SJCRH30 (cell line): Measurements from ENCODE around the gene MUC3A. TPM values are rescaled to one million over a fixed set of nuclear protein-coding genes. Genes with fewer than 3 reads are reported as not detected.

Experiments used
- DNase-seq, 2 experiments: peaks; one replicate each; pipeline ENCODE4 v3.0.0-alpha.2; 2015 to 2020
- H3K27ac ChIP-seq: fragments of 250-450 bp; sonication (Bioruptor Pico); 2 replicates; pipeline ENCODE4 v1.5.1; 2020; ENCODE audit warnings: mild to moderate bottlenecking, moderate library complexity
- H3K27me3 ChIP-seq: fragments of 250-450 bp; sonication (Bioruptor Pico); 2 replicates; pipeline ENCODE4 v1.5.1; 2020; ENCODE audit warnings: mild to moderate bottlenecking, moderate library complexity
- H3K36me3 ChIP-seq: fragments of 250-450 bp; sonication (Bioruptor Pico); 2 replicates; pipeline ENCODE4 v1.5.1; 2020; ENCODE audit warnings: mild to moderate bottlenecking, moderate library complexity
- H3K4me1 ChIP-seq: fragments of 250-450 bp; sonication (Bioruptor Pico); 2 replicates; pipeline ENCODE4 v1.5.1; 2020; ENCODE audit warnings: mild to moderate bottlenecking, moderate library complexity
- H3K4me3 ChIP-seq: fragments of 250-450 bp; sonication (Bioruptor Pico); 2 replicates; pipeline ENCODE4 v1.5.1; 2020; ENCODE audit warnings: mild to moderate bottlenecking, moderate library complexity
- H3K9me3 ChIP-seq: fragments of 250-450 bp; sonication (Bioruptor Pico); replicated peaks from 2 replicates; pipeline ENCODE4 v1.5.1; 2020; ENCODE audit warnings: mild to moderate bottlenecking, moderate library complexity
- total RNA-seq: library from RNA; depleted of rRNA; stranded (reverse); fragments of >200 nt; shearing (Covaris generic); gene quantifications from 2 replicates; pipeline ENCODE4 v1.2.3, GENCODE V29; 2014; rRNA removed

Gene MUC3A
- total RNA-seq, 1 experiment from 2014 or later: 0.02 TPM

DNA sequence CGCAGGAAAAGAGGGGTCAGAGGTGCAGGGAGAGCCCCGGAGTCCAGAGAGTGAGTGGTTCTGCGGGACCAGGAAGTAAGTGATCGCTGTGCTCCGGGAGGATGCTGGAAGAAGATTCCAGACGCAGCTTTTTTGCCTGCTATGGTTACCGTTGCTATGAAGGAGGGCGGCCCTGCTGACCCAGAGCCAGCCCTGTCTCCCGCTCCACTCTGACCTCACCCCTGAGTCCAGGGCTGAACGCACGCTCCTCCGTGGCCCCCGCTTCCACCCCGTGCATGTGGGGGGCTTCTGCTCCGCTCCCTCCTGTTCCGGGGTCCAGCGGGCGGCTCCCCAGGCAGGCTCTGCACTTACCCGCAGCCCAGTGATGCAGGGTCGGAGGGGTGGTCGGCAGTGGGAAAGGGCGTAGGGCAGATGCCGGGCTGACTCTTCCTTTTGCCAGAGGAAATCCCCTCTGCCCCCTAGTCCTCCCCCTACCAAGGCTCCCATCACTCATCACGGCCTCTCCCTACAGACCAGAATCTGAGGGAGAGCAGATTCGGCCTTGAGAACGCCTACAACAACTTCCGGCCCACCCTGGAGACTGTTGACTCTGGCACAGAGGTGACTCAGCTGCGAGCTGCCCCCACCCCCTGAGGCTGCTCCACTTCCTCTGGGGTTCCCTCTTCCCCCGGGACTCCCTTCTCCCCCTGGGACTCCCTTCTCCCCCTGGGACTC is 67.9 kb downstream of the MUC3A start:
- peaks cover 10% of the 10 kb centered on the region; the same call in 1 of the 2 replicates for H3K27me3 ChIP-seq
- no peaks in the 10 kb centered on the region for H3K9me3 ChIP-seq
- H3K4me1 ChIP-seq: no peaks in the 10 kb centered on the region; the same call in 1 of the 2 replicates
- H3K36me3 ChIP-seq: no peaks in the 10 kb centered on the region
- H3K27ac ChIP-seq: peak overlapping the region; percentile 60
- H3K4me3 ChIP-seq: peak overlapping the region; percentile 64
- DNase-seq: peak; percentile 76 to 82

Other genes with a start within 250 kb of the MUC3A start
- 63.9 and 67.9 TPM in 2 replicates for gene POP7, start 243.4 kb upstream of the MUC3A start, total RNA-seq
- gene EPO, start 229.1 kb upstream of the MUC3A start, total RNA-seq: not detected in 2 replicates
- not detected in 2 replicates for gene ZAN, start 215.9 kb upstream of the MUC3A start, total RNA-seq
- gene EPHB4, start 122.0 kb upstream of the MUC3A start, total RNA-seq: 61.7 and 62.3 TPM in 2 replicates
- 12.2 and 15.0 TPM in 2 replicates for gene SLC12A9, start 96.8 kb upstream of the MUC3A start, total RNA-seq
- gene TRIP6, start 82.1 kb upstream of the MUC3A start, total RNA-seq: 42.1 and 49.3 TPM in 2 replicates
- gene SRRT, start 74.4 kb upstream of the MUC3A start, total RNA-seq: 140 and 156 TPM in 2 replicates
- 5.5 and 6.1 TPM in 2 replicates for gene UFSP1, start 59.8 kb upstream of the MUC3A start, total RNA-seq
- gene ACHE, start 53.6 kb upstream of the MUC3A start, total RNA-seq: 1.3 and 1.5 TPM in 2 replicates
- 1.2 and 2.1 TPM in 2 replicates for gene MUC12, start 20.0 kb downstream of the MUC3A start, total RNA-seq
- gene MUC17, start 70.5 kb downstream of the MUC3A start, total RNA-seq: not detected in 2 replicates
- 6.7 and 8.3 TPM in 2 replicates for gene TRIM56, start 135.9 kb downstream of the MUC3A start, total RNA-seq
- gene SERPINE1, start 177.6 kb downstream of the MUC3A start, total RNA-seq: 1.2 and 1.7 TPM in 2 replicates
- gene AP1S1, start 204.9 kb downstream of the MUC3A start, total RNA-seq: 89.2 and 98.3 TPM in 2 replicates
- gene VGF, start 216.0 kb downstream of the MUC3A start, total RNA-seq: 0.10 and 0.18 TPM in 2 replicates
- not detected in 2 replicates for gene NAT16, start 230.8 kb downstream of the MUC3A start, total RNA-seq